ENCODE results near the gene TRAFD1. TPM values are rescaled to one million over a fixed set of nuclear protein-coding genes. Genes with fewer than 3 reads are reported as not detected.
A peak's percentile ranks its signal among the peaks of the same experiment; 100 is the strongest.

Gene TRAFD1
- total RNA-seq, 2 donors from 2014 or later: 22.8 to 37.2 TPM

- Histone ChIP-seq H3K9ac (ENCODE audit: low read depth in 2 of 2, low read length in 2 of 2) (no peak overlapping the region), H3K36me3 (no peaks in the 10 kb centered on the region), H3K4me1 (peaks cover 8% of the 10 kb centered on the region), H3K4me3 (no peak overlapping the region), H3K27me3 (no peaks in the 10 kb centered on the region), H3K27ac (no peak overlapping the region), H3K9me3 (no peaks in the 10 kb centered on the region)
- intact Hi-C loops (cut with DNase I): no loop called here
- no peak for TF ChIP-seq CTCF (IDR thresholded peaks at IDR 0.05)
- DNase-seq: no peak
Observed at GRCh38 chr12:112112409-112113133, 12.8 kb upstream of the TRAFD1 start.

GRCh38 chr12:112115259-112116045 is 9.9 kb upstream of the TRAFD1 start:
- Histone ChIP-seq H3K36me3 (no peaks in the 10 kb centered on the region), H3K27me3 (no peaks in the 10 kb centered on the region), H3K4me3 (no peak overlapping the region), H3K9ac (ENCODE audit: low read depth in 2 of 2, low read length in 2 of 2) (no peak overlapping the region), H3K4me1 (peaks cover 5% of the 10 kb centered on the region), H3K27ac (no peak overlapping the region), H3K9me3 (no peaks in the 10 kb centered on the region)
- intact Hi-C loops (cut with DNase I): no loop called here
- TF ChIP-seq CTCF (IDR thresholded peaks at IDR 0.05): no peak
- DNase-seq: no peak

- intact Hi-C loops (cut with DNase I): no loop called here
- no peak for TF ChIP-seq CTCF (IDR thresholded peaks at IDR 0.05)
- peak; percentile 58 for DNase-seq
- peaks cover 5% of the 10 kb centered on the region for H3K4me1 ChIP-seq
- H3K36me3 ChIP-seq: no peaks in the 10 kb centered on the region
- no peaks in the 10 kb centered on the region for H3K9me3 ChIP-seq
- H3K27me3 ChIP-seq: no peaks in the 10 kb centered on the region
- H3K4me3 ChIP-seq: no peak overlapping the region
- no peak overlapping the region for H3K9ac ChIP-seq (ENCODE audit: low read depth in 2 of 2, low read length in 2 of 2)
- peak overlapping the region; percentile 48 for H3K27ac ChIP-seq
Observed at GRCh38 chr12:112116232-112117060, 8.9 kb upstream of the TRAFD1 start.

GRCh38 chr12:112117685-112118084 is 7.7 kb upstream of the TRAFD1 start:
- no peak for DNase-seq
- intact Hi-C loops (cut with DNase I): no loop called here
- H3K9me3 ChIP-seq: no peaks in the 10 kb centered on the region
- H3K27me3 ChIP-seq: no peaks in the 10 kb centered on the region
- H3K4me1 ChIP-seq: peaks cover 5% of the 10 kb centered on the region
- no peak for TF ChIP-seq CTCF (IDR thresholded peaks at IDR 0.05)
- H3K4me3 ChIP-seq: no peak overlapping the region
- H3K9ac ChIP-seq (ENCODE audit: low read depth in 2 of 2, low read length in 2 of 2): no peak overlapping the region
- H3K27ac ChIP-seq: no peak overlapping the region
- no peaks in the 10 kb centered on the region for H3K36me3 ChIP-seq

Data from colonic mucosa (tissue), 4 donors.